Right cardiac atrium (tissue), 5 donors: ENCODE measurements around the gene GLTP. TPM values are rescaled to one million over a fixed set of nuclear protein-coding genes. Genes with fewer than 3 reads are reported as not detected.

Experiments
- ATAC-seq, 2 donors: fragments of 200-7000 bp; cut with Tn5 transposase; one replicate each; pipeline versions ENCODE4 v1.8.0 to v1.9.1; 2020; ENCODE audit warnings: moderate library complexity in 2 of 2, mild to moderate bottlenecking in 1 of 2
- DNase-seq, 3 donors: peaks; one replicate each; pipeline ENCODE4 v3.0.0-alpha.2; 2020
- H3K27ac ChIP-seq: one replicate; pipeline ENCODE4 v1.5.1; 2013; ENCODE audit warnings: mild to moderate bottlenecking, low read length, control low read depth, moderate library complexity
- H3K27me3 ChIP-seq: one replicate; pipeline ENCODE4 v1.6.1; 2013; ENCODE audit not compliant: control insufficient read depth, insufficient read depth
- H3K4me1 ChIP-seq: one replicate; pipeline ENCODE4 v1.6.1; 2013; ENCODE audit warnings: low read length; ENCODE audit not compliant: control insufficient read depth, insufficient read depth
- H3K4me3 ChIP-seq: one replicate; pipeline ENCODE4 v1.5.1; 2013; ENCODE audit warnings: low read length, control low read depth
- H3K9me3 ChIP-seq: one replicate; pipeline ENCODE4 v1.6.1; 2013; ENCODE audit warnings: low read length; ENCODE audit not compliant: control insufficient read depth
- WGBS: extraction: QIAGEN DNeasy Blood & Tissue Kit; methylation state at CpG from one replicate; pipeline ENCODE4 v1.1.7; 2013; 5-methylcytosine and 5-hydroxymethylcytosine counted together
- intact Hi-C, 4 donors: fragments of 100-400 bp; cut with DNase I; formaldehyde crosslinking; loops; one replicate each; pipeline versions ENCODE4 v1.11.0 to v1.14.0; 2022 to 2023
- polyA plus RNA-seq: library from polyadenylated mRNA; stranded (reverse); fragments of 200-250 nt; gene quantifications from one replicate; pipeline ENCODE4 v1.2.3, GENCODE V29; 2013
- total RNA-seq, 4 donors: library from RNA; stranded (reverse); fragmentation: NEBNext Ultra II Directional; extraction: Animal tissue kit (Norgen Biotek cat#: 25700); gene quantifications; one replicate each; pipeline ENCODE4 v1.2.1, GENCODE V29; 2021
- donor health status: healthy with polysubstance abuse.
- donor health status: DM: no; HTN: yes; CAD: no.
- donor health status: DM: no; HTN: no; CAD: no.
- donor health status: DM: no; HTN: yes; CAD: no; lungs with severe emphysema.
- donor health status: DM: yes; HTN: yes; CAD: no.

The GLTP gene
- total and polyA plus RNA-seq, 5 donors = 20.5 to 26.8 (median 20.8) TPM

DNA sequence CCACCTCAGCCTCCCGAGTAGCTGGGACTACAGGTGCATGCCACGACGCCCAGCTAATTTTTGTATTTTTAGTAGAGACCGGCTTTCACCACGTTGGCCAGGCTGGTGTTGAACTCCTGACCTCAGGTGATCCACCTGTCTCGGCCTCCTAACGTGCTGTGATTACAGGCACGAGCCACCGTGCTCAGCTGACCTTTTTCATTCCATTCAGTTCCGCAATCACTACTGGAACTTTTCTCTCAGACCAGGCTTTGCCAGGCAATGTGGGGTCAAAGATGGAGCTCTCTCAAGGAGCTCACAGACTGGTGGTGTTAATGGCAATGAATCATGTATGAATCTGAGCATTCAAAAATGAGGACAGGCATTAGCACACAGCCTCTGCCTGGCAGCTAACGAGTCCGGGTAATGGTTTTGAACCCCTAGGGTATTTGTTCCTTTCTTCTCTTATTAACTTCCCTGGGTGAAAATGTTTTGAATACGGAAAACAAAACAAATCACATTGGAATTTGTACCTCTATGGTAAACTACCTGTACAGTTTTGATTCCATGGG lies 10.4 kb upstream of the GLTP start:
- intact Hi-C loops = no loop called here
- Histone ChIP-seq H3K9me3 (no peaks in the 10 kb centered on the region), H3K4me1 (no peaks in the 10 kb centered on the region), H3K27ac (no peak overlapping the region), H3K4me3 (no peak overlapping the region), H3K27me3 (no peaks in the 10 kb centered on the region)
- ATAC-seq = no peak
- no peak for DNase-seq
- WGBS = 83% methylated on average over 13 of the region's 13 CpGs

DNA sequence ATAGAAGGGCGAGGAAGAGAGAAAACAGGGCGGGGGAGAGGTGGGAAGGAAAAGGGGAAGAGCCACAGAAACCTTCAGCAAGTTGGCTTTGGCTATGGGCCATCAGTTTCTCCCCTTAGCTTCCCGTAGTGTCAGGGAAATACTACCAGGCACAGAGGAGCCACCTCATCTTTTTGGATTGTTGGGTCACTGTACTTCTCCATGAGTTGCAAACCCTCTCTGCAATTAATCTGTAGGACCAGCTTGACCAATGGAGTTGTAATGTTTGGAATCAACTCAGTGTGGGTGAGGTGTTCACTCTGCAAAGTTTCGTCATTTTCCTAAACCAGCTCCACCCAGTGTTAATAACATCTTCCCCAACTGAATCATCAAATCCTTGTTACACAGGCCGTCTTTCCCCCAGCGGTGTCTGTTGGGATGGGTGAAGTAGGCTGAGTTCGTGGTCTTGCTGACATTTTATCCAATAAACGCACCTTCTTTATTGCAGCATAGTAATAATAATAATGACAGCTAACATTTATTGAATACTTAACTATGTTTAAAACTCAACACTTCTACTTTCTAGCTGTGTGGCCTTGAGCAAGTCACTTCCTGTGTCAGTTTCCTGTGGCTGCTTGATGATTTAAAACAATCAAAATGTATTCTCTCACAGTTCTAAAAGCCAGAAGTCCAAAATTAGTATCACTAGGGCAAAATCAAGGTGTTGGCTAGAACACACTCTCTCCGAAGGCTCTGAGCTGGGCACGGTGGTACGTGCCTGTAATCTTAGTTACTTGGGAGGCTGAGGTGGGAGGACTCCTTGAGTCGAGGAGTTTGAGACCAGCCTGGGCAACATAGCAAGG lies 8.1 kb upstream of the GLTP start:
- Histone ChIP-seq H3K4me1 (no peaks in the 10 kb centered on the region), H3K27me3 (no peaks in the 10 kb centered on the region), H3K4me3 (no peak overlapping the region), H3K9me3 (no peaks in the 10 kb centered on the region), H3K27ac (no peak overlapping the region)
- ATAC-seq (peak; percentile 54 to 85), DNase-seq (no peak)
- WGBS = 53% methylated on average over 12 of the region's 12 CpGs
- intact Hi-C loops = loop anchor here in 1 of 4 donors (10.0 kb wide), 1 partner anchor 84 kb away; no protein-coding TSS in a partner anchor

DNA sequence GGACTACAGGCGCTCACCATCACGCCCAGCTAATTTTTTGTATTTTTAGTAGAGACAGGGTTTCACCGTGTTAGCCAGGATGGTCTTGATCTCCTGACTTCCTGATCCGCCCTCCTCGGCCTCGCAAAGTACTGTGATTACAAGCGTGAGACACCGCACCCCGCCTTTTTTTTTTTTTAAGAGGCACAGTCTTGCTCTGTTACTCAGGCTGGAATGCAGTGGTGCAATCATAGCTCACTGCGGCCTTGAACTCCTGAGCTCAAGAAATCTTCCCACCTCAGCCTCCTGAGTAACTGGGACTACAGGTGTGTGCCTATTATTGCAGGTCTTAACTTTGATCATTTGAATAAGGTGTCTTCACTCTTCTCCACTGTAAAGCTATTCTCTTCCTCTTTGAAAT lies 5.3 kb upstream of the GLTP start:
- DNase-seq (no peak), ATAC-seq (no peak)
- 81% methylated on average over 10 of the region's 10 CpGs for WGBS
- Histone ChIP-seq H3K4me3 (no peak overlapping the region), H3K27ac (no peak overlapping the region), H3K9me3 (no peaks in the 10 kb centered on the region), H3K4me1 (no peaks in the 10 kb centered on the region), H3K27me3 (no peaks in the 10 kb centered on the region)
- intact Hi-C loops = loop anchor here in 1 of 4 donors (10.0 kb wide), 1 partner anchor 81 kb away; no protein-coding TSS in a partner anchor

DNA sequence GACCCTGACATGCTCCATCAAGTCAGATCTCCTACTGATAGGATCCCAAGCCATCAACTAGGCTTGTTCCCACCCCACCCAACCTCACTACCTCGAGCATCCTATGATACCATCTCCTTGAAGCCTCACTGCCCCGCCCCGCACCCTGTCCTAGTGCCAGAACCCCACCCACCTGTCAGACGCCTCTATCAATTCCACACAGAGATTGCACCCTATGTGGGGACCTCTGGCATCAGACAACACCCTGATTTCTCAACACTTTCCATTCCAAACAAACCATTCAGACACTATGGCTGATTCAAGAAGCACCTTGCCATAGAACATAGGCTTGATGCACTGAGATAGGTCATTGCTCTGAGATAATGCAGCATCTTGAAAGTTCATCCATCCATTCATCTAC lies 3.1 kb upstream of the GLTP start:
- ATAC-seq (no peak), DNase-seq (no peak)
- H3K9me3 ChIP-seq = no peaks in the 10 kb centered on the region
- no peak overlapping the region for H3K4me3 ChIP-seq
- intact Hi-C loops = loop anchor here in 1 of 4 donors (10.0 kb wide), 1 partner anchor 79 kb away; no protein-coding TSS in a partner anchor
- WGBS = 68% methylated on average over 4 of the region's 4 CpGs
- no peaks in the 10 kb centered on the region for H3K27me3 ChIP-seq
- peaks cover 8% of the 10 kb centered on the region for H3K4me1 ChIP-seq
- H3K27ac ChIP-seq = no peak overlapping the region

DNA sequence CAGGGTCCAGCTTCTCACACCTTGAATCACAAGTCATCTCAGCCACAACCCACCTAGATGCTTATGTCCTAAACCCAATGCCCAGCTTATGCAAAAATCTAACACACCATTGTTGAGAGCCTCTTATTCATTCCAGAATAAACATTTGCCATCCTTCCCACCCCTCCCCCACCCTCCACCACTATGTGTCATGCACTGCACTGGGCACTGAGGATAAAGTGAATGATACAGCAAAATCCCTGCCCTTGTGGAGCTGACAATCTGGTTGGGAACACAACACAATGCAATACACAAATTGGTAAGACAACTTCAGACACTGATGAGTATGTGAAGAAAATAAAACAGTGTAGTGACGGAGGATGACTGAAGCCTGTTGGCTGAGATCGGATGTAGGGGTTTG lies 1.4 kb upstream of the GLTP start:
- intact Hi-C loops = loop anchor here in 3 of 4 donors (2.0 to 10.0 kb wide), 2 partner anchors 77 kb away; no protein-coding TSS in a partner anchor
- Histone ChIP-seq H3K4me3 (no peak overlapping the region), H3K27me3 (no peaks in the 10 kb centered on the region), H3K27ac (no peak overlapping the region), H3K9me3 (no peaks in the 10 kb centered on the region), H3K4me1 (peaks cover 10% of the 10 kb centered on the region)
- no peak for ATAC-seq
- no peak for DNase-seq
- WGBS = 87% methylated on average over 2 of the region's 2 CpGs

DNA sequence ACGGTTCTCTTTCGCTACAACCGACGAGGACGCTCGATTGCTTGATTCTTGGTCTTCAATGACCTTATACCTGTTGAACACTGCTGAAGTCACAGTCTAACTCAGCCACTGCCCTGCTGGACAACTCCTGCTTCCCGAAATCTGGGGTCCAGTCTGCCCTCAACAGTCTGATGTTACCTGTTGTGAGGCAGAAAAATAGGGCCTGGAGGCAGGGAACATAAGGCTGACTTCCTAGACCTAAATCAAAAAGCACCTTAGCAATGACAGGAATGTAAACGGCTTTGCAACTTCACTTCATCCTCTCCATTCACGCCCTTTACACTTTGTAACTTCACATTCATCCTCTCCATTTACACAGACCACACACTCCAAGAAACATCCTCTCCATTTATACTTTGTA lies 597 bp upstream of the GLTP start:
- H3K27ac ChIP-seq = no peak overlapping the region
- no peak for ATAC-seq

DNA sequence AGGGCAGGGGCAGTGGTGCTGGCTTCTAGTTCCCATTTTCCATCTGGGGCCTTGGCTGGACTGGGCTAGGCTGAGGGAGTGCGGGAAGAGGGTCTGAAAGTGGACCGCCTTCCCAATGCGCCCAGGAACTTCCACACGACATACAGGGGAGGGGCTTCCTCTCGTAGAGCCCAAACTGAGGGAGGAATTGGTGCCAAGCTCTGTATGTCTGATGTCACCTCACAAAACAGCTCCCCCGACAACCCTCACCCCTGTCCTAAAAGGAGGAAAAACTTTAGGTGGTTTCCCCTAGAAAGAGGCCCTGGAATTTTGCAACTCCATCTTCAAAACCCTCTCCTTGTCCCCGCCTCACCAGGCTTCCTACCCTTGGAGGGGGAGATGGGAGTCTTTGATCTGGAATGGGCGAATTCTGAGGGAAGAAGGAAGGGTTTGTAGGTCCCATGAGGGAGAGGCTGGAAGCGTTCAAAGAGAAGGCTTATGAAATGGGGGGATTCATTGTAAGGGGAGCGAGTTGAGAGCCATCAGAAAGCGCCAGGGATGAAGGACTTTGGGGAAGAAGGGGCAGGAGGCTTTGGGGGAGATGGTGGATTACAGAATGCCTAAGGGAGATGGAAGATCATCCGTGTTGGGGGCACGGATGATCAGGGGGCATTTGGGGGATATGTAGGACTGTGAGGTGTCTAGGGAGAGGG lies 844 bp downstream of the GLTP start:
- no peaks in the 10 kb centered on the region for H3K27me3 ChIP-seq
- ATAC-seq (peak in 1 of 2 donors; percentile 20), DNase-seq (peak in 1 of 3 donors; percentile 34)
- H3K4me3 ChIP-seq = peak overlapping the region; percentile 66
- 5% methylated on average over 13 of the region's 13 CpGs for WGBS
- H3K9me3 ChIP-seq = no peaks in the 10 kb centered on the region
- H3K27ac ChIP-seq = no peak overlapping the region
- peaks cover 10% of the 10 kb centered on the region for H3K4me1 ChIP-seq
- intact Hi-C loops = loop anchor here (2.0 to 10.0 kb wide), 3 partner anchors 75 to 455 kb away; no protein-coding TSS in a partner anchor

More for the DNA sequence above, 597 bp upstream of the GLTP start:
- Histone ChIP-seq H3K27me3 (no peaks in the 10 kb centered on the region), H3K4me1 (peaks cover 10% of the 10 kb centered on the region), H3K9me3 (no peaks in the 10 kb centered on the region), H3K4me3 (peak overlapping the region; percentile 66)
- DNase-seq = no peak
- intact Hi-C loops = loop anchor here in 3 of 4 donors (2.0 to 10.0 kb wide), 2 partner anchors 76 kb away; no protein-coding TSS in a partner anchor
- WGBS = 5% methylated on average over 9 of the region's 9 CpGs

DNA sequence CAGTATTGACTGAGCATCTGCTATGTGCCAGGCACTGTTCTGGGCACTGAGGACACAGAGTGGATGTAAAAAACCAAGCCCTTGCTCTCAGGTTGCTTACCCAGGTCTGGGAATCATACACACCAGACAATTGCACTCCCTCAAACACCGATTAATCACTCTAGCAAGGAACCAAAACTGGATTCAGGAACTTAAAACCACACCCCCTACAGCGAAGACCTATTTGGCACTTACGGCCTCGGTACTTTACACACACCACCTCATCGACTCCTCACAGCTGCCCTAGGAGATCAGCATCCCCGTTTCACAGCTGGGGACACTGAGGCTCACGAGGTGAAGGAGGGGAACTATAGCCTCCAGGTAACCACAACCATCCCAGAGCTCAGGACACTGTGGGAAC lies 1.6 kb downstream of the GLTP start:
- Histone ChIP-seq H3K9me3 (no peaks in the 10 kb centered on the region), H3K4me3 (peak overlapping the region; percentile 66), H3K4me1 (peaks cover 10% of the 10 kb centered on the region), H3K27me3 (no peaks in the 10 kb centered on the region), H3K27ac (no peak overlapping the region)
- DNase-seq (no peak), ATAC-seq (no peak)
- intact Hi-C loops = loop anchor here in 2 of 4 donors (10.0 kb wide), 2 partner anchors 74 to 454 kb away; no protein-coding TSS in a partner anchor
- 70% methylated on average over 7 of the region's 7 CpGs for WGBS

DNA sequence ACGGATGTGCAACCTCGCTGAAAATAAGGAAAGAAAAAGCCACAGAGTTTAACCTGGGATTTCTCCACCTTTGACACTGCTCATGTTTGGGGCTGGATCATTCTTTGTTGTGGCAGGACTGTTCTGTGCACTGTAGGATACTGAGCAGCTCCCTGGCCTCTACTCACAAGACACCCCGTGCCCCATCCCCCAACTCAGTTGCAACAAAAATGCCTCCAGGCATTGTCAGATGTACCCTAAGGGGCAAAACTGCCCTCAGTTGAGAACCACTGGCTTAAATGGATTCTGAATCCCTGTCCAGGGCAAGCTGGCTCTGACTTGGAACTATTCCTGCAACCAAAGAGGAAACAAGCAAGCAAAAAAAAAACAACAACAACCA lies 2.1 kb downstream of the GLTP start:
- H3K9me3 ChIP-seq = no peaks in the 10 kb centered on the region
- H3K27me3 ChIP-seq = no peaks in the 10 kb centered on the region
- WGBS = 85% methylated on average over 3 of the region's 3 CpGs
- peaks cover 10% of the 10 kb centered on the region for H3K4me1 ChIP-seq
- DNase-seq (no peak), ATAC-seq (no peak)
- H3K27ac ChIP-seq = no peak overlapping the region
- intact Hi-C loops = loop anchor here in 2 of 4 donors (10.0 kb wide), 2 partner anchors 73 to 453 kb away; no protein-coding TSS in a partner anchor
- no peak overlapping the region for H3K4me3 ChIP-seq

DNA sequence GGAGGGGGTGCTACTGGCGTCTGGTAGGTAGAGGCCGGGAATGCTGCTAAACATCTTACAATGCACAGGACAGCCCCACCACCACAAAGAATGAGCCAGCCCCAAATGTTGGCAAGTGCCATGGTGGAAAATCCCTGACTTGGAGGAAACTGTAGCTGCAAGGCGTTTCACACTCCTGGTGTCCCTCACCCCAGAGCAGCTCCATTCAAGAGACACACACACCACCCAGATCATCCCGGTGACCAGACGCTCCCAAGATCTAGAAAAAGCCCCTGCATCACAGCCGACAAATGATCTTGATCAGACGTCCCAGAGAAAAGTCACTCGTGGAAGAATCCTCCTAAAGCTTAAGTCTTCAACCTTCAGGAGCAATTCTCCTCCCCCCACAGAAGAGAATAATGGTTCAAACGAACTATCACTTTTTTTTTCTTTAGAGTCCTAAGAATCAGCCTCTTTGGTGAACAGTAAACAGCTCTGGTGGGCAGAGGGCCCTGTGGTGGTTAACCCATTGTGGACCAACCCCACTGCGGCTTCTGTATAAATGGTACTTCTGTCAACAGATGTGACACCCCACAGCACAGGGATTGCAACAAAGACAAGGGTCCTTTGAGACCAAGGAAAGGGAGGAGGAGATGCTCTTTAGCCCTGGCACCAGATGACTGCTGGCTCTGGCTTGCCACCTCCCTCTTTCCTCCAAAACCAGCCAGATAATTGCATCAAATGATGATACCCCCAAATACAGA lies 2.7 kb downstream of the GLTP start:
- no peaks in the 10 kb centered on the region for H3K27me3 ChIP-seq
- 64% methylated on average over 10 of the region's 10 CpGs for WGBS
- peaks cover 10% of the 10 kb centered on the region for H3K4me1 ChIP-seq
- DNase-seq = no peak
- intact Hi-C loops = loop anchor here in 2 of 4 donors (10.0 kb wide), 2 partner anchors 73 to 453 kb away; no protein-coding TSS in a partner anchor
- ATAC-seq = no peak
- H3K4me3 ChIP-seq = no peak overlapping the region
- H3K27ac ChIP-seq = no peak overlapping the region
- H3K9me3 ChIP-seq = no peaks in the 10 kb centered on the region
